ENCODE data around the gene OSGEP.

GRCh38 chr14:20485900-20486299, 31.3 kb upstream of the OSGEP start:
- no peak for TF ChIP-seq CTCF (IDR thresholded peaks at IDR 0.05)
- no peak for TF ChIP-seq EZH2 (IDR thresholded peaks at IDR 0.05)
- TF ChIP-seq EZH2phosphoT487 (IDR thresholded peaks at IDR 0.05): no peak
